K562 (cell line): ENCODE data around the gene TRNAU1AP. TPM values are rescaled to one million over a fixed set of nuclear protein-coding genes. Genes with fewer than 3 reads are reported as not detected.
A peak's percentile ranks its signal among the peaks of the same experiment; 100 is the strongest.

Experiments used
- BRD9 ChIP-seq: fragments of 450-650 bp; IDR thresholded peaks from 2 replicates; pipeline ENCODE4 v1.6.1; 2018; ENCODE audit warnings: low read depth; ENCODE audit not compliant: partially characterized antibody
- CC2D1A ChIP-seq: fragments of 450-650 bp; IDR thresholded peaks from 2 replicates; pipeline ENCODE4 v1.6.1; 2017; ENCODE audit warnings: mild to moderate bottlenecking
- ETS2 ChIP-seq: IDR thresholded peaks from 2 replicates; pipeline ENCODE4 v1.6.1; 2016; ENCODE audit warnings: borderline replicate concordance, missing genetic modification characterization, mild to moderate bottlenecking, moderate library complexity, missing compliant biosample characterization; ENCODE audit not compliant: poor library complexity, severe bottlenecking
- FOXA1 ChIP-seq: fragments of 450-650 bp; IDR thresholded peaks from 2 replicates; pipeline ENCODE4 v1.6.1; 2016; ENCODE audit warnings: mild to moderate bottlenecking, borderline replicate concordance
- KDM4B ChIP-seq, 2 experiments: fragments of 450-650 bp in 1 of 2; sonication (generic) in 1 of 2; IDR thresholded peaks; 2 replicates each; pipeline ENCODE4 v1.6.1; 2016 to 2017; ENCODE audit warnings: borderline replicate concordance in 2 of 2, antibody characterized with exemption in 1 of 2, low read depth in 1 of 2, mild to moderate bottlenecking in 1 of 2
- L3MBTL2 ChIP-seq: fragments of 450-650 bp; IDR thresholded peaks from 2 replicates; pipeline ENCODE4 v1.6.1; 2016; ENCODE audit warnings: mild to moderate bottlenecking, moderate library complexity
- MYC ChIP-seq, 2 experiments: fragments of 250-450 bp in 1 of 2; sonication (Bioruptor Pico) in 1 of 2; IDR thresholded peaks; 2 replicates each; pipeline versions ENCODE4 v1.5.1 to v1.6.1; 2012 to 2021; ENCODE audit warnings: low read depth in 2 of 2, borderline replicate concordance in 1 of 2, improper control_type of control experiment in 1 of 2, low read length in 1 of 2, mild to moderate bottlenecking in 1 of 2, moderate library complexity in 1 of 2
- NCOA4 ChIP-seq: fragments of 450-650 bp; IDR thresholded peaks from 2 replicates; pipeline ENCODE4 v1.6.1; 2018; ENCODE audit warnings: mild to moderate bottlenecking; ENCODE audit not compliant: partially characterized antibody
- NCOR1 ChIP-seq: fragments of 450-650 bp; IDR thresholded peaks from 2 replicates; pipeline ENCODE4 v1.6.1; 2016; ENCODE audit warnings: mild to moderate bottlenecking, moderate library complexity
- NELFE ChIP-seq: IDR thresholded peaks from 2 replicates; pipeline ENCODE4 v1.6.1; 2011; ENCODE audit warnings: mild to moderate bottlenecking; ENCODE audit not compliant: insufficient read depth, insufficient read length
- SMARCA5 ChIP-seq: fragments of 450-650 bp; IDR thresholded peaks from 2 replicates; pipeline ENCODE4 v1.6.1; 2016
- SNIP1 ChIP-seq: fragments of 450-650 bp; IDR thresholded peaks from 2 replicates; pipeline ENCODE4 v1.7.1; 2017; ENCODE audit warnings: low read depth, mild to moderate bottlenecking
- STAT5A ChIP-seq: IDR thresholded peaks from 2 replicates; pipeline ENCODE4 v1.6.1; 2012; ENCODE audit warnings: low read length, inconsistent platforms, borderline replicate concordance
- TBL1XR1 ChIP-seq, 2 experiments: IDR thresholded peaks; 2 replicates each; pipeline ENCODE4 v1.6.1; 2012; ENCODE audit warnings: improper control_type of control experiment in 2 of 2, low read length in 2 of 2, mild to moderate bottlenecking in 1 of 2
- TEAD2 ChIP-seq: fragments of 450-650 bp; IDR thresholded peaks from 2 replicates; pipeline ENCODE4 v1.6.1; 2016; ENCODE audit warnings: missing genetic modification characterization, control low read depth, missing compliant biosample characterization
- ZNF23 ChIP-seq: fragments of 250-450 bp; sonication (Bioruptor Pico); IDR thresholded peaks from 2 replicates; pipeline ENCODE4 v1.4.0; 2020; ENCODE audit warnings: mild to moderate bottlenecking
- ZNF408 ChIP-seq: fragments of 250-450 bp; sonication (Bioruptor Pico); IDR thresholded peaks from 2 replicates; pipeline ENCODE4 v1.4.0; 2020; ENCODE audit warnings: low read depth, mild to moderate bottlenecking, moderate library complexity
- ZNF561 ChIP-seq: fragments of 450-650 bp; formaldehyde crosslinking; conservative IDR thresholded peaks from 2 replicates; pipeline ENCODE4 v1.4.0; 2020; ENCODE audit warnings: mild to moderate bottlenecking, moderate library complexity
- ZNF766 ChIP-seq: fragments of 200-800 bp; sonication (Bioruptor generic); conservative IDR thresholded peaks from 2 replicates; pipeline ENCODE4 v1.6.1; 2016; ENCODE audit warnings: missing genetic modification characterization, missing compliant biosample characterization
- ZNF79 ChIP-seq: fragments of 250-450 bp; sonication (Bioruptor Pico); IDR thresholded peaks from 2 replicates; pipeline ENCODE4 v1.4.0; 2020; ENCODE audit warnings: low read depth, mild to moderate bottlenecking, moderate library complexity
- ZSCAN29 ChIP-seq: fragments of 450-650 bp; IDR thresholded peaks from 2 replicates; pipeline ENCODE4 v1.6.1; 2017
- polyA plus RNA-seq, 8 experiments: library from polyadenylated mRNA; depleted of rRNA in 4 of 8; stranded (reverse) in 5 of 8; unstranded in 3 of 8; fragments of >200 nt; fragmentation: Nextera tagmentation in 2 of 8; fragmentation: Illumina TruSeq in 1 of 8; extraction: Ambion mirVana in 2 of 8; extraction: Trizol in 1 of 8; gene quantifications; 2 replicates each; pipeline versions ENCODE4 v1.2.1 to v1.2.3, GENCODE V29; 2011 to 2014; ENCODE audit warnings: inconsistent platforms in 1 of 8, missing spikeins in 1 of 8
- total RNA-seq, 7 experiments: library from RNA; depleted of rRNA in 6 of 7; stranded (reverse); fragments of >200 nt in 6 of 7; fragmentation: Illumina TruSeq in 2 of 7; extraction: Trizol in 2 of 7; gene quantifications; 2 replicates each; pipeline versions ENCODE4 v1.2.1 to v1.2.3, GENCODE V29; 2011 to 2021; ENCODE audit warnings: low replicate concordance in 1 of 7
- TF ChIP-seq, protein P1 (sequence below): fragments of 250-450 bp; sonication (Bioruptor Pico); IDR thresholded peaks from 2 replicates; pipeline ENCODE4 v1.5.0; 2020; ENCODE audit warnings: mild to moderate bottlenecking, borderline replicate concordance
- TF ChIP-seq, protein P2 (sequence below), 2 experiments: IDR thresholded peaks; 2 replicates each; pipeline ENCODE4 v1.6.1; 2012; ENCODE audit warnings: improper control_type of control experiment in 2 of 2, low read depth in 2 of 2, low read length in 2 of 2, borderline replicate concordance in 1 of 2

TRNAU1AP gene
- total and polyA plus RNA-seq, 9 of the 15 experiments (the other 6 are each of a cell fraction or from before 2014, with no cell fraction given) = 34.9 to 110 (median 46.3) TPM

GRCh38 chr1:28552758-28553663 lies at the start of gene TRNAU1AP (continued):
- TF ChIP-seq ZNF766 (CRISPR knock-in tag) (no peak; the same call in none of the 2 replicates), TEAD2 (tag) (no peak), SMARCA5 (no peak), NELFE (no peak), SNIP1 (no peak), FOXA1 (no peak), ETS2 (tag) (no peak), STAT5A (no peak), ZNF23 (no peak), MYC (IDR thresholded peaks at IDR 0.05; ENCODE audit: low read depth, low read length) (peak; percentile 93), MYC (CRISPR knock-in tag; IDR thresholded peaks at IDR 0.05; ENCODE audit: borderline replicate concordance, low read depth) (peak; percentile 58; the same call in 1 of the 2 replicates), NCOR1 (peak; percentile 56), ZNF408 (CRISPR knock-in tag) (no peak), CC2D1A (no peak), BRD9 (peak; percentile 60), ZNF561 (CRISPR knock-in tag) (no peak), ZSCAN29 (no peak), KDM4B (IDR thresholded peaks at IDR 0.05; ENCODE audit: borderline replicate concordance in 2 of 2, low read depth in 1 of 2) (peak in 1 of 2 experiments; percentile 95; a peak in 2 of 4 replicates), ZNF79 (CRISPR knock-in tag) (no peak), NCOA4 (no peak), L3MBTL2 (peak; percentile 90), TBL1XR1 (IDR thresholded peaks at IDR 0.05; ENCODE audit: low read length in 2 of 2) (peak in 1 of 2 experiments; percentile 73; a peak in 2 of 4 replicates)
- TF ChIP-seq, protein P1, sequence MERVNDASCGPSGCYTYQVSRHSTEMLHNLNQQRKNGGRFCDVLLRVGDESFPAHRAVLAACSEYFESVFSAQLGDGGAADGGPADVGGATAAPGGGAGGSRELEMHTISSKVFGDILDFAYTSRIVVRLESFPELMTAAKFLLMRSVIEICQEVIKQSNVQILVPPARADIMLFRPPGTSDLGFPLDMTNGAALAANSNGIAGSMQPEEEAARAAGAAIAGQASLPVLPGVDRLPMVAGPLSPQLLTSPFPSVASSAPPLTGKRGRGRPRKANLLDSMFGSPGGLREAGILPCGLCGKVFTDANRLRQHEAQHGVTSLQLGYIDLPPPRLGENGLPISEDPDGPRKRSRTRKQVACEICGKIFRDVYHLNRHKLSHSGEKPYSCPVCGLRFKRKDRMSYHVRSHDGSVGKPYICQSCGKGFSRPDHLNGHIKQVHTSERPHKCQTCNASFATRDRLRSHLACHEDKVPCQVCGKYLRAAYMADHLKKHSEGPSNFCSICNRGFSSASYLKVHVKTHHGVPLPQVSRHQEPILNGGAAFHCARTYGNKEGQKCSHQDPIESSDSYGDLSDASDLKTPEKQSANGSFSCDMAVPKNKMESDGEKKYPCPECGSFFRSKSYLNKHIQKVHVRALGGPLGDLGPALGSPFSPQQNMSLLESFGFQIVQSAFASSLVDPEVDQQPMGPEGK (CRISPR knock-in tag) = no peak
- TF ChIP-seq, protein P2, sequence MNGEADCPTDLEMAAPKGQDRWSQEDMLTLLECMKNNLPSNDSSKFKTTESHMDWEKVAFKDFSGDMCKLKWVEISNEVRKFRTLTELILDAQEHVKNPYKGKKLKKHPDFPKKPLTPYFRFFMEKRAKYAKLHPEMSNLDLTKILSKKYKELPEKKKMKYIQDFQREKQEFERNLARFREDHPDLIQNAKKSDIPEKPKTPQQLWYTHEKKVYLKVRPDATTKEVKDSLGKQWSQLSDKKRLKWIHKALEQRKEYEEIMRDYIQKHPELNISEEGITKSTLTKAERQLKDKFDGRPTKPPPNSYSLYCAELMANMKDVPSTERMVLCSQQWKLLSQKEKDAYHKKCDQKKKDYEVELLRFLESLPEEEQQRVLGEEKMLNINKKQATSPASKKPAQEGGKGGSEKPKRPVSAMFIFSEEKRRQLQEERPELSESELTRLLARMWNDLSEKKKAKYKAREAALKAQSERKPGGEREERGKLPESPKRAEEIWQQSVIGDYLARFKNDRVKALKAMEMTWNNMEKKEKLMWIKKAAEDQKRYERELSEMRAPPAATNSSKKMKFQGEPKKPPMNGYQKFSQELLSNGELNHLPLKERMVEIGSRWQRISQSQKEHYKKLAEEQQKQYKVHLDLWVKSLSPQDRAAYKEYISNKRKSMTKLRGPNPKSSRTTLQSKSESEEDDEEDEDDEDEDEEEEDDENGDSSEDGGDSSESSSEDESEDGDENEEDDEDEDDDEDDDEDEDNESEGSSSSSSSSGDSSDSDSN (IDR thresholded peaks at IDR 0.05; ENCODE audit: borderline replicate concordance in 1 of 2, low read depth in 2 of 2, low read length in 2 of 2) = peak in 1 of 2 experiments; percentile 69; a peak in 2 of 4 replicates
